Right hindlimb (tissue), 1 donor: Measurements from ENCODE around the gene VWDE.
A peak's percentile ranks its signal among the peaks of the same experiment; 100 is the strongest.
"Not testable (repeated sequence)": the region's sequence is repeated elsewhere in the genome, so short reads cannot be mapped to it uniquely, and the experiment has no call there.

Experiments used
- DNase-seq: peaks from one replicate; pipeline ENCODE4 v3.0.0-alpha.2; 2018

Gene VWDE

GRCh38 chr7:12403287-12404181, at the start of gene VWDE:
Gene VWDE, minus strand, starts transcription at chr7:12403865. Its CDS starts 149 bp downstream, at chr7:12403716.
- peak; percentile 65 for DNase-seq

- DNase-seq = not testable (repeated sequence)
Measured at GRCh38 chr7:12453136-12453535, 49.5 kb upstream of the VWDE start.

- DNase-seq = no peak
Measured at GRCh38 chr7:12450615-12451014, 47.0 kb upstream of the VWDE start.

- no peak for DNase-seq
Measured at GRCh38 chr7:12444785-12445184, 41.1 kb upstream of the VWDE start.

GRCh38 chr7:12440229-12440628, 36.6 kb upstream of the VWDE start:
- DNase-seq = no peak

- DNase-seq = peak; percentile 27
Measured at GRCh38 chr7:12436896-12437535, 33.4 kb upstream of the VWDE start.

- no peak for DNase-seq
Measured at GRCh38 chr7:12436126-12436525, 32.5 kb upstream of the VWDE start.

- DNase-seq = no peak
Measured at GRCh38 chr7:12434012-12434642, 30.5 kb upstream of the VWDE start.

GRCh38 chr7:12431886-12432556, 28.4 kb upstream of the VWDE start:
- no peak for DNase-seq

GRCh38 chr7:12425311-12425710, 21.6 kb upstream of the VWDE start:
- DNase-seq = no peak

- no peak for DNase-seq
Measured at GRCh38 chr7:12423997-12424745, 20.5 kb upstream of the VWDE start.

- no peak for DNase-seq
Measured at GRCh38 chr7:12423355-12423996, 19.8 kb upstream of the VWDE start.

GRCh38 chr7:12422554-12423320, 19.1 kb upstream of the VWDE start:
- DNase-seq = no peak

GRCh38 chr7:12418452-12418851, 14.8 kb upstream of the VWDE start:
- no peak for DNase-seq

GRCh38 chr7:12415072-12415471, 11.4 kb upstream of the VWDE start:
- DNase-seq = no peak

- no peak for DNase-seq
Measured at GRCh38 chr7:12412407-12412806, 8.7 kb upstream of the VWDE start.

GRCh38 chr7:12410523-12410922, 6.9 kb upstream of the VWDE start:
- no peak for DNase-seq

GRCh38 chr7:12409097-12409711, 5.5 kb upstream of the VWDE start:
- DNase-seq = no peak

- not testable (repeated sequence) for DNase-seq
Measured at GRCh38 chr7:12407652-12408051, 4.0 kb upstream of the VWDE start.

- no peak for DNase-seq
Measured at GRCh38 chr7:12402365-12402725, 1.3 kb downstream of the VWDE start.
